GM19452 (cell line): Measurements from ENCODE around the gene C1orf167.
"Not testable (repeated sequence)": the region's sequence is repeated elsewhere in the genome, so short reads cannot be mapped to it uniquely, and the experiment has no call there.

Source experiments
- ATAC-seq: cut with Tn5 transposase; IDR thresholded peaks from one replicate; pipeline ENCODE4 v1.9.1; 2021; ENCODE audit not compliant: unreplicated experiment

C1orf167 gene

DNA sequence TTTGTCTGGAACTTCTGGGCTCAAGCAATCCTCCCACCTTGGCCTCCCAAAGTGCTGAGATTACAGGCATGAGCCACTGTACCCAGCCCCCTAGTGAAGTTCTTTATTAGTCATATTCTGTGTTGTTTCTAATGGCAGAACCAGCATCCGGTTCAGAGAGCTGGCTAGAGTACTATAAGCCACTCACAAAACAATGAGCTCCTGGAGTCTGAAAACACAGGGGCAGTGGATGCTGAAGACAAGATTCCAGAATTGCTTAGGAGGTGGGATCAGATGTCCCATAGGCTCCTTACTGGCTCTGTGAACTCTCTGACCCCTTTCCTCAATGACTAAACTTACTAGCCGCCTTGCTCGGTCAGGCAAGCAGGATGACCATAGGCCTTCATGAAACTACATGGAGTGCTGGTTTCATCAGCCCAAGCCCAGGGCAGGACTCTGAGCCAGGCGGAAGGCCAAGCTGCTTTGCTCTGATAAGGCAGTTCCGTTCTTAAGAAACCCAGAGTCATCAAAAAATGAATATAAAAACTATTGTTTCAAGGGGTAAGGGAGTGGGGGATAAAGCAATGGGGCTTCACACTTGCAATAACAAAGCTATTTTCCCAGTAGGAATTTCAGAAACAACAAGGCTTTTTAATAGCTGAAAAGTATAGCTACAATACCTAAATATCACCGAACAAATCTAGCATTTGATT, 35.7 kb downstream of the C1orf167 start:
- no peak for ATAC-seq

DNA sequence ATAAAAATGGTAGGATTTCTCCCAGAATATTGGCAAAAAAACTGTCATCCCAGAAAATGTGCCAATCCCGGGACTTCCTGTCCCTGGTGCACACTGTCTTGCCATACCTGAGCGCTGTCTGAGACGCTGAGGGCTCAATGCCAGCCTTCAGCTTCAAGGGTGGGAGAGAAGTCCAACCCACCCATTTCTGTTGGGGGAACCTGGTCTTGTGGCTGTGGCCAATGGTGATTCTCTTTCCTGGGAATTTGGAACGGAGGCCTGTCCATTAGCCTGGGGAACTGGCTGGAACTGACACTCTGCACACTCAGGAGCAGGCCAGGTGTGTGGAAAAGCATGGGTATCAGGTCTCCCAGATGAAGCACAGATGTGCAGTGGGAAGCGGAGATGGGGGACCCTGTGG, 37.1 kb downstream of the C1orf167 start:
- ATAC-seq = no peak

DNA sequence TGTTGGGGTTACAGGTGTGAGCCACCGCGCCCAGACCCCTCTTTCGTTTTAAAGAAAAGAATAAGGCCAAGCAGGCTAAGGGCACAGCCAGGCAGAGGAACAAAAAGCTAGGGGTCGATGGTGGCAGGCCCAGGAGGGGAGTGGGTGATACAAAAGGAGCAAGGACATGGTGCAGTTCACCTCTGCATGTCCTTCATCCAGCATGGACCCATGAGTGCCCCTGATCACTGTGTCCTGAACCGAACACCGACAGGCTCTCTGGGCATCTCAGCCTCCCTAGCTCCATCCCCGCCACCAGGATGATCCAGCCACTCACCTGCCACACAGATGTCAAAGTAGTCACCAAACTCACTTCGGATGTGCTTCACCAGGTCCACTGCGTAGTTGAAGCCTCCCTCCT, 37.9 kb downstream of the C1orf167 start:
- ATAC-seq = no peak

DNA sequence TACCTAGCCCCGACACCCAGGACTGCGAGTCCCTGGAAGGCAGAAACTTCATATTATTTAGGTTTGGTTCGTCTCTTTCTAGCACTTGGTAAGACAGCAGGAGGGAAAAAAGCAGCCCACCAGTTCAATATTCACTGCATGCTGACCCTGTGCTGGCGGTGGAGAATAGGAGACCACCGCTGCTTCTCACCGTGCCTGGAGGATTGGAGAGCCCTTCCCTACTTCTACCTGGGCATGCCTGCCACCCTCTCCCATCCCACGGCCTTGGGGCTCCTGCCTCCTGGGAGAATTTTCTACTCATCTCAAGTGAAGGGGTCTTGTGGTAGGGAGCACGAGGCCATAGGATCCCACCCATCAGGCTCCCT, 38.4 kb downstream of the C1orf167 start:
- ATAC-seq = no peak

DNA sequence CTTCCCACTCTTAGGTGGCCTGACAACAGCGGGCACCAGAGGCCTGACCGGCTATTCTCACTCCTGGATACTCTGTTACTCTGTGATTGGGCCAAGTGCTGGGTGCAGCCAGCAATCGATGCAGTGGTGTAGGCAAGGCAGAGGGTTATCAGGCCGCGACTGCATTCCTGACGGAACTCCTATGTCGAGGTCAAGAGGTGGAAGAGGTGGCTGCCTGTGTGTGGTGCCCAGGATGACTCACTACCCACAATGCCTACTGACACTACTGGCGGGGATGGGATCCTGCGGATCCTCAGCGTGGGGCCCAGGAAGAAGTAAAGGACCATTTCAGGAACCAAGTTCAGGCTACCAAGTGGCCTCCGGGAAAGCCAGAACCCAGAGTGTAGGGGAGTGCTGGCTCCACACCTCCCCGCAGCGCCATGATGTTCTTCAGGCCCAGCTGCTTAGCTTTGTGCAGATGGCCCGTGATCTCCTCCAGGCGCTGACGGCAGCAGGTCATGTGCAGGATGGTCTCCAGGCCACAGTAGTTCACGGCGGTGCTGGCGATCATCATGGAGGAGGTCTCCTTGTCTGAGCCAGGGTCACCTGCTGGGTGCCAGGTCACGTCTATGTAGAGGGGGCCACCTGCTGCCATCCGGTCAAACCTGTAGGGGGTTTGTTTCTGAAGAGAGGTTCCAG, 38.9 kb downstream of the C1orf167 start:
- ATAC-seq = no peak

DNA sequence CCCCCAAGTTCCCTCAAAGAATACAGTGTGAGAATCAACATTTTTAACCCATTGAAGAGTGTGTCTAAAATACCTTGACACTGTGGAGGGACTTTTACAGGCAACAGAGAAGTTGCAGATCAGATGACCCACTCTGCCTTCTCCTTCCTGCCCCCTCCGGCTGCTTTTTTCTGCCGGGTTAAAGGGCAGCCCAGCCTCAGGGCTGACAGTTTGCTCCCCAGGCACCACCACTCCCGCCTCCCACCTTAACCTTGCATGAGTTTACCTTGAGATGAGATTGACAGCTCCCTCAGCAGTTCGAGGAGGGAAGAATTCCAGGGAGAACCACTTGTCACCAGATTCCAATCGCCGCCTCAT, 40.6 kb downstream of the C1orf167 start:
- no peak for ATAC-seq

DNA sequence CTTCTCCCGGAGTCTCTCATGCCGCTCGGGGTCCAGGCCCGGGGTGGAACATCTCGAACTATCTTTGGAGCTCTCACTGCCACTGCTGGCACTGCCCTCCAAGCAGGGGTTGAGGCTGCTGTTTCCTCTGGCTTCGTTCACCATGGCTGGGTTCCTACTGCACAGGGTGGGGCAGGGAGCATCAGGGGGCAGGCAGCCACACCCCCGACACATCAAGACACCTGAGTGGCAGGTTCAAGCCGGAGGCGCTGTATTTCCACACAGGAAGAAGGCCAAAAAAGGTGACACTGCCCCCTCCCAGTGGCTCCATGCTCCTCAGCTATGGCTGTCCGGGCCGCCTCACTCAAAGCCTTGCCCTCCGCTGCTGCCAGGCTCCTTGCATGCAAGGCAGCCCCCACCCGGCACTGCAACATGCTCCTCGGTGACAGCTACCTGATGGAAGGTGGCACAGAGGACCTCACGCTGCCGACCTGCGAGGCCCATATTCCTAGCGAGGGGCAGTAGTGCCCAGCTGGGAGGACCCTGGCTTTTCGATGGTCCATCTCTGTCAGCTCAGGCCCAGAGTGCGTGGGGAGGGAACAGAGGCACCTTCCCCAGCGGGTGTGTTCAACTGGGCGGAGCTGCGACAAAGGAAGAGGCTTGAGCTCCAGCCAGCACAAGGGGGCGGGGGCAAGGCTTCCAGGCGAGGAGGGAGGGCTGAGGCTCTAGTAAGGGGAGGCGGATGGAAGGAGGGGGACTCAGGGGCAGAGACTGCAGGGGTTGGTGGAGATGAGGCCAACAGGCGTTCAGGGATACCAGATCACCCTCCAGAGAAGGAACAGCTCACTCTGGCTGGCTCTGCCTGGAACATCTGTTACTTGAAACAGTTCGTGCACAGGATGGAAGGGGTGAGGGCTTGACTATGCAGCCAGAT, 41.2 kb downstream of the C1orf167 start:
- no peak for ATAC-seq

DNA sequence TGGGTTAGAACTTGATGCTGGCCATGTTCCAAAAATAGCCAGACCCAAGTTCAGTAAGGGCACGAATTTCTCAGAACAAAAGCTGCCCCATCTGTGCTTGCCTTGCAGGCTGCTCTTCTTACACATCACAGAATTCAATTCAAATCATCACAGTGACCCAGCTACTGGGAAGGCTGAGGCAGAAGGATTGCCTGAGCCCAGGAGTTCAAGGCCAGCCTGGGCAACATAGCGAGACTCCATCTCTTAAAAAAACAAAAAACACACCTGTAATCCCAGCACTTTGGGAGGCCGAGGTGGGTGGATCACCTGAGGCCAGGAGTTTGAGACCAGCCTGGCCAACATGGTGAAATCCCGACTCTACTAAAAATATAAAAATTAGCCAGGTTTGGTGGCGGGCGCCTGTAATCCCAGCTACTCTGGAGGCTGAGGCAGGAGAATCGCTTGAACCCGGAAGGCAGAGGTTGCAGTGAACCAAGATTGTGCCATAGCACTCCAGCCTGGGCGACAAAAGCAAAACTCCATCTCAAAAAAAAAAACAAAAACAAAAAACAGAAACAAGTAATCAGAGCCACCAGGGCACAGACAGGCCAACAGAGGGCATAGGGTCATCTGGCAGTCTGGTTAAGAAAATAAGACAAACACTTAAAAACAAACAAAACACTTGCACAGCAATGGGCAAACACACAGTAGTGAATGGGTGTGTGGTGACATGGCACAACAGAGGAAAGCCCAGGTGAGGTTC, 42.1 kb downstream of the C1orf167 start:
- not testable (repeated sequence) for ATAC-seq

DNA sequence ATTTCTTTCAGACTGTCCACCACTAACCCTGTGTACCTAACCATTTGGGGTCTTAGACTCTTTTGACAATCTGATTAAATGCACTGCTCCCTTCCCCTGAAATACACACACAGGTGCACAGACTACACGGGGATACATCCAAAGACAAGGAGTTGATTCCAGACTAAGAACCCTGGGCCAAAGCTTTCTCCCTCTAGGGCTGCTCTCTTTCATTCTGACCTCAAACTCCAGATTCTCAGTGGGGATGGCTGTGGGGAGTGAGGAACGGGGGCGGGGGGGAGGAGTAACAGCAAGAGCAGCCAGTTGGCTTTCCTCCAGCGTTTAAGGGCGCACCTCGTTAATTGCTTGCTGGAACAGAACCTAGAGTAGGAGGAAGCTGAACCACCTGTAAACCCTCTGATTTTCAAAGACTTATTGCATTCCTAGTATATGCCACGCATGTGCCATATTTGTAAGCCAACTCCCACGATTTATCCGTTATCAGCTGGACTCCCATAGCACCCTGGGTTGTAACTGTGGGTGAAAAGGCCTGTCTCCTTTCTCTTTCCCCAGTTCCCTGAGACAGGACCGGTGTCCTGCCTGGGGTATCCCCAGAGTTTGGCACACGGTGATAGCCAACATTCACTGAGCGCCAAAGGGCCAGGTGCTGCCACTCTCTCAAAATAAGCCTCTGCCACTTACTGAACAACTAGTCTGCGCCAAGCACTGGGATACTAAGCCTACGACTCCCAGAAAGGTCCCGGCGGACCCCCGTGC, 42.9 kb downstream of the C1orf167 start:
- ATAC-seq = no peak

DNA sequence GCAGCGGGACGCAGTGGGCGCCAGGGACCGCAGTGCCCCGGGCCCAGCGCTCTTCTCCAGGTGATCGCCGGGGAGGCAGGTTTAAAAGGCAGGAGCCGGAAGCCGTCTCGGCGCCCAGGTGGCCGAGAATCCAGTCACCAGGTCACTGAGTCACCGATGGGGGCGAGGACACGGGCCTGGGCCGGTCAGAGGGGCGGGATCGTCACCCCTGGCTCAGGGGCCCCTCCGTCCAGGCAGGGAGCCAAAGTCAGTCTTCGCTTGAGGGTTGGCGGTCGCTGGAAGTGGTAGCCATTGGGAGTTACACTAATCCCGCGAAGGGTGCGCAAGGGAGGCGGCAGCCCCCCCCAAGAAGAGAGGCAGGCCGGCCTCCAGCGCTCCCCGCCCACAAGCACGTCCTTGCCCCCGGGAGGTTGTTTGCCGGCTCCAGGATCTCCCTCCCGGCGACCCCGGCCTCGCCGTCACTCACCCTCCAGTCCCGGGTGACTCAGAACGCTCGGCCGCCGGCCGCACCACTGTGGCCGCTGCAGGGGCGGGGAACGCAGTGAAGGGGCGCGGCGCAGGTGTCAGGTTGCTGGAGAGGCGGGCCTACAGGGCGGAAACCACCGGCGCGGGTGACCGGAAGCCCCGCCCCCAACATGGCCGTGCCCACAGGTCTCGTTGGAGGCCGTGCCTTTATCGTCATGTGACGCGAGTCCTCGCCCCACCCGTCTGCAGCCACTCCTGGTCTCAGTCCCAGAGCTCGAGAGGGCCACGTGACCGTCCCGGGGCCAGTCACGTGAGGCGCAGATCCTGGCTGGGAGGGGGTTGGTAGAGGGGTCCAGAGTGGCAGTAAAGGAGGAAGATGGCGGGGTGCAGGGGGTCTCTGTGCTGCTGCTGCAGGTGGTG, 43.7 kb downstream of the C1orf167 start, which contains the start of the genes CLCN6 and MTHFR:
CLCN6 (plus strand) TSS at position 770 of the 885 bp plus-strand sequence; CDS start at position 842, 72 bp downstream.
MTHFR (minus strand) TSS at position 543 of the 885 bp plus-strand sequence. CDS start 2,848 bp downstream, outside the sequence.
- peak; percentile 79 for ATAC-seq

DNA sequence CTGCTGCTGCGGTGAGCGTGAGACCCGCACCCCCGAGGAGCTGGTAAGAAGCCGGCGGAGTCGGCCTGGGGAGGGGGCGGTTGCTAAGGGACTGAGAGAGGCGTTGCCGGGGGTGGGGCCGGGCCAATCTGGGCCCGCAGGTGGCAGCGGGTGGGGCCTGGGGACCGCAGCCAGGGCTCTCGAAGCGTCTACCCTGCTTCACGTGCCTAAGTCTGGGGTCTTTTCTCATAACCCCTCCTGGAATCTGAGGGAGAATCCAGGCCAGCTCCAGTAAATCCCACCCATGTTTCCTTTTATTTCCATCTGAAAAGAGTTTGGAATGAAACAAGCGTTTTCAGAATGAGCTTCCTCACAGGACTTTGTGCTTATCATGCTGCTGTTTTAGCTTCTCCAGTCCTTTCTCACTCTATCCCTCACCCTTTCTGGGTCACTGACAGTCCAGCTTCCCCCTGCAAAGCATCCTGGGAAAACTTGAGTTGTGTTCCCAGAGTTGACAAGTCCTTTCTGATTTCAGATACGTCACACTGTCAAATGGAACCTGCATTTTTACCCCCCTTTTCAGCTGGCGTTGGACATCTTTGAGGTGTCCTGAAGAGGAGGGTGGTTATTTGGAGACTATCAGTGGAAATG, 44.4 kb downstream of the C1orf167 start:
- ATAC-seq = peak; percentile 39

DNA sequence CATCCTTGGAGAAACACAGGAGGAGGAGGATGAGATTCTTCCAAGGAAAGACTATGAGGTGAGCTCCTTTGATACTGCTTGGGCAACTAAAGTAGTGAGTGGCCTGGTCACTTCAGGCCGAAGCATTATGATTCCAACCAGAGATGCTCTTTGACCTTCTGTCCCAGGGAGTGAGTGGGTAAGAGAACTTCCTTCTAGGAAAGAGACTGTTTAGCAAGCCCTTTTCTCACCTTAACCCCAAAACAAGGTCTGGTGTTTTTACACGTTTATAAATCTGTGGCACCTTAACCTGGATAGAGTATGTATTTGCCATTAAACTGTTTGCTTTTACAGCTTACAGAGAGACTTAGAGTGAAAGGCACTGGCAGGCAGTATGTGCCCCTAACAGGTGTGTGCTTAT, 45.1 kb downstream of the C1orf167 start:
- ATAC-seq = no peak

DNA sequence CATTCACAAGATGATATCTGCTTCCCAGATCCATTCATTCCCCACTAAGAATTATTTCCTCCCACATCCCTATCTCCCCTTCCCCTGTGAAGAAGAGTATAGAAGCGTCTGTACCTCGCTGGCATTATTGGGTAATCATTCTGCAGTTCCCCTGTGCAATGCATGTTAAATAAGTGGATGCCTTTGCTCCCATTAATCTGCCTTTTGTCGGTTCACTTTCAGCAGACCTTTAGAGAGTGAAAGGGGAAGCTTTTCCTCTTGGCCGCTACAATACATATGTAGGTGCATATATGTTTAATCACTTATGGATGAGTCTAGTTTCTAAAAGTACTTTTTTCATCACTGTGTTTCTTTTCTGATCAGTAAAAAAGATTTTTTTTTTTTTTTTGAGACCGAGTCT, 51.0 kb downstream of the C1orf167 start:
- ATAC-seq = no peak

DNA sequence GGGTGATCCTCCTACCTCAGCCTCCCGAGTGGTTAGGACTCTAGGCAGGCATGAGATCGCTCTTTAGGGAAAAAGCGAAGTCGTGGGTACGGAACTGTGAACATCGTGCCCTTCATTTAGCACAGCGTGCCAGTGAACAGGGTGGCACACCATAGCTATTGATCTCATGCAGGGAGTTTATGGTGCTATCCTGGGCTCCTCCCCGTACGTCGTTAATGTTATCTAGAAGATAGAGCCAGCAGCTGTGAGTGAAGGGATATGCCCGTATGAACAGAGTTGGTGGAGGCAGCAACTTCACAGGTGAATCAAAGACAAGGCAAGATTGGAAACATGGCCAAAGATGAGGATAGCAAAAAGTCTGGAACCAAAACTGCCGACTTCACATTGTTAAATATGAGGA, 55.2 kb downstream of the C1orf167 start:
- no peak for ATAC-seq

DNA sequence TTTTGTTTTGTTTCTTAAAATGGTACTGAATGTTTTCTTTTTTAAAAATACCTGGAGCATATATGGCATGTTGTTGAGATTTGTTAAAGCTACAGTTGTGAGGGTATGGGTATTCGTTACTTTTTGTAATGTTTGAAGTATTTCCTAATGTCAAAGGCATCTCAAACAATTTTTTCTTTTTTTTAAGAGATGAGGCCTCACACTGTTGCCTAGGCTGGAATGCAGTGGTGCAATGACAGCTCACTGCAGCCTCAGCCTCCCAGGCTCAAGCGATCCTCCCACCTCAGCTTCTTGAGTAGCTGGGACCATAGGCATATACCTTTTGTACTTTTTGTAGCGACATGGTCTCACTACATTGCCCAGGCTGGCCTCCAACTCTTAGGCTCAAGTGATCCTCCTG, 60.1 kb downstream of the C1orf167 start:
- ATAC-seq = no peak

DNA sequence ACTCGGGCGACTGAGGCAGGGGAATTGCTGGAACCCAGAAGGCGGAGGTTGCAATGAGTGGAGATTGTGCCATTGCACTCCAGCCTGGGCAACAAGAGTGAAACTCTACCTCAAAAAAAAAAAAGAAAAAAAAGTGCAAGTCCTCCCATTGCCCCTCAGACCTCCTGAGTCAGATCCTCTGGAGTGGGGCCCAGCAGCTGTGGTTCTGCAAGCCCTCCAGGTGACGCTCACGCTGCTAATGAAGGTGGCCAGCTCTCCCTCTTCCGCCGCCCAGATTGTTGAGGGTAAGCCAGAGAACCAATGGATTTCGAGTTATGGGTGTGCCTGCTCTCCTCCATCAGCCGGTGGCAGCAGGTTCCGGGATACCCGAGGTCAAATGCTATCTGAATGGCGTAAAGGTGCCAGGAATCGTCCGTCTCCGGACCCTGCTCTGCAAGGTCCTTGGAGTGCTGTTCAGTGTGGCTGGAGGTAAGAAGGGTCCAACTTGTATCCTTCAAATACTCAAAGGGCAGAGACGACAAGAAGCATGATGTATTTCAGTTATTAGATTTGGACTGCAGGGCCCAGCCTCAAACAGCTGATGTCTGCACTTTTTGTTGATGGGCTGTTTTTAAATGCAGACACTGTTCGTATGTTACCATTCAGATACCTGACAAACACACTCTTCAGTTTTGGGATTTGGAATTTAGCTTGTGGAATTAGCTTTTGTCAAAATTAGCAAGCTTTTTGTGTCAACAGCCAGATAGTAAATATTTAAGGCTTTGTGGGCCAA, 61.6 kb downstream of the C1orf167 start:
- ATAC-seq = no peak

DNA sequence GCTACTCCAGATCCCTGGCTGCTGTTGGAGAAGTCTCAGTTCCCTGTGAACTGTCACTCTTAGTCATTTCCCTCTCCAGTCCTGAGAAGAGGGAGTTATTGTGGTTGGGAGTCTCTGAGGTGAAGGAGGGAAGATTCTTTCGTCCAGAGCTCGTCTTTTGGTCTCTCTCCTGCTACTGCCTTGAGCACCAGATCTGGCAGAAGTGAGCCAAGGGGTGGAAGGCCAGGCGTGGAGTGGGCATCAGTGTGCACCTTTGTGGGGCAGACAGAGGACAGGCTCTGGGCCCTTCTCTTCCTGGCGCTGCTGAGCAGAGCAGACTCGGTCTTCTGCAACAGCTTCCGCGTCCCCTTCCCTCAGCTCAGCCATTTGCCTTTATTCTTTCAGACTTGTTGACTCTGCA, 63.1 kb downstream of the C1orf167 start:
- ATAC-seq = no peak

DNA sequence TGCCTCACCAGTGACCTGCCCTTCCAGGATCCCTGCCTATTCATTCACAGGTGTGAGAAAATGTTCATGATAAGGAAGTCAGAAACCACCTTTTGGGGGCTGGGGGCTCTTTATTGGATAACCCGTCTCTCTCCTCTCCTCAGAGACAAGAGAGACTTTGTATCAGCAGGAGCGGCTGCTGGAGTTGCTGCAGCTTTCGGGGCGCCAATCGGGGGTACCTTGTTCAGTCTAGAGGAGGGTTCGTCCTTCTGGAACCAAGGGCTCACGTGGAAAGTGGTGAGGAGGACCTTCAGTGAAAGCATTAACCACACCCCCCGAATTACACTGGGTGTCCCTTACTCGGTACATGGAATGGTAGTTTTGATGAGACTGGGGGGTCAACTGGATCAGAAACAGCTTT, 65.0 kb downstream of the C1orf167 start:
- no peak for ATAC-seq
